CD14-positive monocyte (primary cell): ENCODE measurements around the gene BICD1. TPM values are rescaled to one million over a fixed set of nuclear protein-coding genes. Genes with fewer than 3 reads are reported as not detected.

ENCODE experiments used
- DNase-seq, 3 donors: peaks; one replicate each; pipeline ENCODE4 v3.0.0-alpha.2; 2011 to 2022
- H2AFZ ChIP-seq: 2 replicates; pipeline ENCODE4 v1.6.0; 2012; ENCODE audit warnings: mild to moderate bottlenecking, low read depth, low read length, inconsistent platforms; ENCODE audit not compliant: insufficient read depth, poor library complexity, severe bottlenecking
- H3K27ac ChIP-seq, 2 donors: 1 replicate in 1 of 2; 2 replicates in 1 of 2; pipeline ENCODE4 v1.5.1; 2012 to 2013; ENCODE audit warnings: low read length in 2 of 2, control low read depth in 1 of 2, inconsistent platforms in 1 of 2, low read depth in 1 of 2, mild to moderate bottlenecking in 1 of 2
- H3K27me3 ChIP-seq, 2 donors: one replicate each; pipeline versions ENCODE4 v1.6.0 to v1.6.1; 2011 to 2013; ENCODE audit warnings: low read length in 2 of 2; ENCODE audit not compliant: control insufficient read depth in 2 of 2, insufficient read depth in 2 of 2
- H3K36me3 ChIP-seq, 2 donors: replicated peaks in 1 of 2; 1 replicate in 1 of 2; 2 replicates in 1 of 2; pipeline versions ENCODE4 v1.5.1 to v1.6.1; 2012 to 2013; ENCODE audit warnings: low read length in 2 of 2, control low read depth in 1 of 2, inconsistent platforms in 1 of 2, mild to moderate bottlenecking in 1 of 2; ENCODE audit not compliant: insufficient read depth in 2 of 2, control insufficient read depth in 1 of 2
- H3K4me1 ChIP-seq, 2 donors: 1 replicate in 1 of 2; 2 replicates in 1 of 2; pipeline versions ENCODE4 v1.5.1 to v1.6.1; 2012 to 2013; ENCODE audit warnings: low read length in 2 of 2, control low read depth in 1 of 2, inconsistent platforms in 1 of 2, mild to moderate bottlenecking in 1 of 2, moderate library complexity in 1 of 2; ENCODE audit not compliant: insufficient read depth in 2 of 2, control insufficient read depth in 1 of 2
- H3K4me2 ChIP-seq: replicated peaks from 2 replicates; pipeline ENCODE3; 2012; ENCODE audit warnings: low read length, moderate library complexity, mild to moderate bottlenecking; ENCODE audit not compliant: poor library complexity, severe bottlenecking; ENCODE audit errors: extremely low read depth
- H3K4me3 ChIP-seq, 3 experiments: fragments of 200-600 bp in 1 of 3; sonication (generic) in 1 of 3; replicated peaks in 1 of 3; 1 replicate in 2 of 3; 2 replicates in 1 of 3; pipeline ENCODE4 v1.5.1; 2011 to 2013; ENCODE audit warnings: low read length in 3 of 3, mild to moderate bottlenecking in 3 of 3, control low read depth in 2 of 3, low read depth in 2 of 3, inconsistent platforms in 1 of 3, moderate library complexity in 1 of 3
- H3K79me2 ChIP-seq: 2 replicates; pipeline ENCODE4 v1.6.0; 2012; ENCODE audit warnings: mild to moderate bottlenecking, control low read depth, inconsistent platforms, low read length, moderate library complexity; ENCODE audit not compliant: insufficient read depth
- H3K9ac ChIP-seq: 2 replicates; pipeline ENCODE4 v1.6.0; 2017; ENCODE audit warnings: low read length, mild to moderate bottlenecking; ENCODE audit not compliant: insufficient read depth, poor library complexity, severe bottlenecking
- H3K9me3 ChIP-seq, 2 donors: replicated peaks in 1 of 2; 1 replicate in 1 of 2; 2 replicates in 1 of 2; pipeline versions ENCODE4 v1.5.1 to v1.6.1; 2012 to 2013; ENCODE audit warnings: low read length in 2 of 2, control low read depth in 1 of 2; ENCODE audit not compliant: control insufficient read depth in 1 of 2, insufficient read depth in 1 of 2
- H4K20me1 ChIP-seq: 2 replicates; pipeline ENCODE4 v1.6.0; 2012; ENCODE audit warnings: mild to moderate bottlenecking, low read length, control low read depth, moderate library complexity; ENCODE audit not compliant: insufficient read depth
- H3K27ac Mint-ChIP-seq, 7 donors: one replicate each; pipeline ENCODE4 v1.8.0; 2020; ENCODE audit warnings: mild to moderate bottlenecking in 7 of 7, mixed read lengths in 7 of 7, moderate library complexity in 6 of 7, inconsistent platforms in 2 of 7
- H3K27me3 Mint-ChIP-seq, 3 donors: one replicate each; pipeline ENCODE4 v1.8.0; 2021 to 2022; ENCODE audit warnings: low read depth in 3 of 3, mild to moderate bottlenecking in 3 of 3, mixed read lengths in 3 of 3, moderate library complexity in 3 of 3, inconsistent platforms in 1 of 3
- H3K36me3 Mint-ChIP-seq, 2 donors: one replicate each; pipeline ENCODE4 v1.8.0; 2020; ENCODE audit warnings: mixed read lengths in 2 of 2, inconsistent platforms in 1 of 2, mild to moderate bottlenecking in 1 of 2
- H3K4me1 Mint-ChIP-seq: one replicate; pipeline ENCODE4 v1.8.0; 2020; ENCODE audit warnings: mild to moderate bottlenecking, mixed read lengths
- H3K4me3 Mint-ChIP-seq, 2 donors: one replicate each; pipeline ENCODE4 v1.8.0; 2020; ENCODE audit warnings: mild to moderate bottlenecking in 2 of 2, mixed read lengths in 2 of 2, moderate library complexity in 1 of 2
- H3K9me3 Mint-ChIP-seq, 7 donors: one replicate each; pipeline ENCODE4 v1.8.0; 2020 to 2022; ENCODE audit warnings: mixed read lengths in 7 of 7, mild to moderate bottlenecking in 6 of 7, moderate library complexity in 6 of 7, inconsistent platforms in 2 of 7
- WGBS: methylation state at CpG from one replicate; pipeline ENCODE4 v1.1.5; 2013; ENCODE audit warnings: missing lambda C conversion rate; ENCODE audit not compliant: insufficient coverage; 5-methylcytosine and 5-hydroxymethylcytosine counted together
- intact Hi-C, 2 donors: fragments of 100-400 bp; cut with micrococcal nuclease; formaldehyde crosslinking; loops; one replicate each; pipeline versions ENCODE4 v1.15.0 to v1.15.1; 2023
- polyA plus RNA-seq, 3 donors: library from polyadenylated mRNA; depleted of rRNA in 1 of 3; unstranded in 2 of 3; stranded (reverse) in 1 of 3; fragments of 300-500 nt in 2 of 3; fragments of >200 nt in 1 of 3; fragmentation: Illumina TruSeq in 2 of 3; gene quantifications; 1 replicate in 2 of 3; 2 replicates in 1 of 3; pipeline ENCODE4 v1.2.3, GENCODE V29; 2012 to 2021
- TF ChIP-seq, protein P1 (sequence below): fragments of 200-600 bp; IDR thresholded peaks from one replicate; pipeline ENCODE4 v1.8.0; 2022; ENCODE audit warnings: antibody characterized with exemption, mild to moderate bottlenecking

BICD1 gene
- polyA plus RNA-seq, 3 donors, result 0.55 to 2.1 (median 1.6) TPM

DNA sequence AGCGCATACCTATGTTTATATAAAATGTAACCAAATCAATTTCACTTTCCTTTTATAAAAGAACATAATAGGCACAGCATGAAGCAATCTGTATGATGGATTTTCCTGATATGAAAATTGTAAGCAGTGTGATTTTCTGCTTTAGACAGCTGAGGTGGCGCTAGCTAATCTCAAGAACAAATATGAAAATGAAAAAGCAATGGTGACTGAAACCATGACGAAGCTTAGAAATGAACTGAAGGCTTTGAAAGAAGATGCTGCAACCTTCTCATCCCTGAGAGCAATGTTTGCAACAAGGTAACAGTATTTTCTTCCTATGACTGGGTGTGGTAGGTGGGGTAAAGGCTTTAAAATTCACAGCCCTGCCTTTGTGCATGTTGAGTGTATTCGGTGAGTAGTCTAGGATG is 227.7 kb downstream of the BICD1 start:
- H2AFZ ChIP-seq, result no peak overlapping the region
- intact Hi-C loops, result no loop called here
- H3K79me2 ChIP-seq, result no peaks in the 10 kb centered on the region
- H3K27me3 ChIP-seq, result no peaks in the 10 kb centered on the region
- TF ChIP-seq, protein P1, sequence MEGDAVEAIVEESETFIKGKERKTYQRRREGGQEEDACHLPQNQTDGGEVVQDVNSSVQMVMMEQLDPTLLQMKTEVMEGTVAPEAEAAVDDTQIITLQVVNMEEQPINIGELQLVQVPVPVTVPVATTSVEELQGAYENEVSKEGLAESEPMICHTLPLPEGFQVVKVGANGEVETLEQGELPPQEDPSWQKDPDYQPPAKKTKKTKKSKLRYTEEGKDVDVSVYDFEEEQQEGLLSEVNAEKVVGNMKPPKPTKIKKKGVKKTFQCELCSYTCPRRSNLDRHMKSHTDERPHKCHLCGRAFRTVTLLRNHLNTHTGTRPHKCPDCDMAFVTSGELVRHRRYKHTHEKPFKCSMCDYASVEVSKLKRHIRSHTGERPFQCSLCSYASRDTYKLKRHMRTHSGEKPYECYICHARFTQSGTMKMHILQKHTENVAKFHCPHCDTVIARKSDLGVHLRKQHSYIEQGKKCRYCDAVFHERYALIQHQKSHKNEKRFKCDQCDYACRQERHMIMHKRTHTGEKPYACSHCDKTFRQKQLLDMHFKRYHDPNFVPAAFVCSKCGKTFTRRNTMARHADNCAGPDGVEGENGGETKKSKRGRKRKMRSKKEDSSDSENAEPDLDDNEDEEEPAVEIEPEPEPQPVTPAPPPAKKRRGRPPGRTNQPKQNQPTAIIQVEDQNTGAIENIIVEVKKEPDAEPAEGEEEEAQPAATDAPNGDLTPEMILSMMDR, result no peak
- Mint-ChIP-seq H3K4me1 (peaks cover 9% of the 10 kb centered on the region), H3K4me3 (no peak overlapping the region), H3K27me3 (no peaks in the 10 kb centered on the region), H3K9me3 (no peaks in the 10 kb centered on the region), H3K27ac (no peak overlapping the region), H3K36me3 (peaks cover 4 to 8% of the 10 kb centered on the region in 2 donors)
- H3K4me2 ChIP-seq, result no peak overlapping the region
- H3K4me1 ChIP-seq, result peaks cover 0 to 4% of the 10 kb centered on the region in 2 donors
- 100% methylated on average over 2 of the region's 4 CpGs for WGBS
- H3K4me3 ChIP-seq, result no peak overlapping the region
- no peaks in the 10 kb centered on the region for H3K36me3 ChIP-seq
- no peaks in the 10 kb centered on the region for H3K9me3 ChIP-seq
- no peak for DNase-seq
- no peaks in the 10 kb centered on the region for H4K20me1 ChIP-seq
- no peak overlapping the region for H3K27ac ChIP-seq
- H3K9ac ChIP-seq, result no peak overlapping the region

DNA sequence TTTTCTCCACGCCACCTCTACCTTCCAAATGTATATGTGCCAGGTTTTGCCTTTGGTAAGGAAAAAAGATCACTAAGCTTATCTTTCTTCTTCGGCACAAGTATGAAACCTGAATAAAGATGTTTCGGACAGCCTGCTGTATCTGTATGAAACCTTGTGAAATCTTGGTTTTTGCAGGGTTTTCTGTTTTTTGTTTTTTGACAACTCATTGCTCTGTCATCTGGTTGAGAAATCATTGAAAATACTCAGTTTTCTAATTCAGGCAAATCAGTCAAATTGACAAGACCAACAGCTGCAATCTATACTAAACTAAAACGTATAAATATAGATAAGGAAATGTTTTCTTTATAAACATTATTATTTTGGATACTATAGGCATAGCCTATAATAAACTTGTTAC is 229.6 kb downstream of the BICD1 start:
- Histone ChIP-seq H3K79me2 (no peaks in the 10 kb centered on the region), H3K27ac (no peak overlapping the region), H3K4me1 (no peaks in the 10 kb centered on the region), H3K4me2 (no peak overlapping the region), H3K4me3 (no peak overlapping the region), H4K20me1 (no peaks in the 10 kb centered on the region), H3K27me3 (no peaks in the 10 kb centered on the region), H3K9me3 (no peaks in the 10 kb centered on the region), H3K9ac (no peak overlapping the region), H2AFZ (no peak overlapping the region), H3K36me3 (no peaks in the 10 kb centered on the region)
- no peak overlapping the region for H3K4me3 Mint-ChIP-seq
- WGBS, result 33% methylated on average over 1 of the region's 4 CpGs
- peaks cover 4% of the 10 kb centered on the region for H3K4me1 Mint-ChIP-seq
- TF ChIP-seq, protein P1, result no peak
- intact Hi-C loops, result no loop called here
- peaks cover 4 to 13% of the 10 kb centered on the region in 2 donors for H3K36me3 Mint-ChIP-seq
- peak overlapping the region in 1 of 7 donors; percentile 29 for H3K27ac Mint-ChIP-seq
- DNase-seq, result no peak
- H3K27me3 Mint-ChIP-seq, result no peaks in the 10 kb centered on the region
- H3K9me3 Mint-ChIP-seq, result no peaks in the 10 kb centered on the region
